COLO668 (cell line): Measurements from ENCODE around the gene IGF2BP3.
A peak's percentile ranks its signal among the peaks of the same experiment; 100 is the strongest.
"Not testable (repeated sequence)": the region's sequence is repeated elsewhere in the genome, so short reads cannot be mapped to it uniquely, and the experiment has no call there.

Experiments
- DNase-seq: peaks from one replicate; lab custom pipeline; 2025; ENCODE audit not compliant: unreplicated experiment; lab: John Stamatoyannopoulos, UW

IGF2BP3 gene

DNA sequence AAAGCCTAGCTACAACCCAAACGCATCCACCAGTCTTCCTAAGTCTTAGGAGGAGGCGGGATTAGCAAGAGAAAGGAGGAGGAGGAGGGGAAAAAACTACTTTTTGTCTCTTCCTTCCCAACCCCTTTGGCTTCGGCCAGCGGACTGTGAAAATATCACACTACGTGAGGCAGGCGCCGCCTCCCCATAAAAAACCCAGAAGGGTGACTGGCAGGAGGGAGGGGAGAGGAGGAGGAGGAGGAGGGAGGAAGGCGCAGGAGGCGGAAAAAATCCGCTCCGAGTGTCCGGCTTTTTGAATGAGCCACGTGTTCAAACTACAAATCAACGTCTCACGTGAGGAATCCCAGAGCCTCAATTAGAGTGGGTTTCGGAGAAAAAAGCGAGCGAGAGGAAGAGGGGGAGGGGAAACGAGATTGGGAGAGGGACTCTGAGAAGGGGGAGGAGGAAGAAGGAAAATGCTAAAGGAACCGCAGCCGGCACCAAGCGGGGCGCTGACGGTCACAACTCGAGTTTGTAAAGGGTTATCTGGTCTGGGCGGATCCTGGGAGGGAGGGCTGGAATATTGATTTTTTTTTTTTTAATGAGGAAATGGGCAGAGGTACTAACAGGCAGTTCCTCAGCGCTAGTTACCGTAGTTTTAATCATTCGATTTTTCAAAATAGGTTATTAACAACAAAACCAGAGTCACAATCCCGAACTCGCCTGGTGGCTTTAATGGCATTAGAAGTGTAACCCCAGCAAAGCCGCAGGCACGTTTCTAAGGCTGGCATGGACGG lies at the start of gene IGF2BP3:
TSS of gene IGF2BP3 (minus strand) at position 162 of the 776 bp plus-strand sequence. CDS start 381 bp downstream, outside the sequence.
- DNase-seq: peak; percentile 95

DNA sequence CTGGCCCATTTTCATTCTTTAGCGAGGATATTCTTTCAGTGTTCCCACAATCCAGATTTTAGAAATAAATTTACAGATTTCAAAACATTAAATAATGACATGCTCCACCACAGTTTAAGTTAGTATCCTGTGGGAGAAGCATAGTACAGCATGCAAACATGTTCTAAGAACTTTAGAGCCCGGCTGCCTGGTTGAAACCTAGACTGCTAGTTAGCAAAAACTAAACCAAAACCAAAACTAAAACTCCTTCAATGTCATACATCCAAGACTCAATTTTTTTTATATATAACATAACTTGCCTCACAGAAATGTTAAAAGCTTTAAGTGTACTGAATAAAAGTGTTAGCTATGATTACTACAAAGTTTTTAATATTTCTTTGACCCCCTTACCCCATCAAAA lies 44.5 kb upstream of the IGF2BP3 start:
- DNase-seq: no peak

DNA sequence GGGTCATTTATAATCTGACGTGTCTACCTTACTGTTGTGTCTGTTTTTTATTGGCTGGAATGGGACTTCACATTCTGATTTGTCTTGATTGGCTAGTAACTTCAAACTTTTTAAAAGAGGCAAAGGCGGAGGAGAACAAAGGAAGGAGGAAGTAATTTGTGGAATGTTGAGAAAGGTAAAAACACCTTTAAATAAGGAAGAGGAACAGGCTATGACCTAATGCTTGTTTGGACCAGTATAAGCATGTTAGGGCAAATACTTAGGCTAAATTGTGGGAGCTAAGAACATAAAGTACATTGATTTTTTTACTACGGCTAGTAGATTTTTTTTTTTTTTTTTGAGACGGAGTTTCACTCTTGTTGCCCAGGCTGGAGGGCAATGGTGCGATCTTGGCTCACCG lies 43.5 kb upstream of the IGF2BP3 start:
- DNase-seq: not testable (repeated sequence)

DNA sequence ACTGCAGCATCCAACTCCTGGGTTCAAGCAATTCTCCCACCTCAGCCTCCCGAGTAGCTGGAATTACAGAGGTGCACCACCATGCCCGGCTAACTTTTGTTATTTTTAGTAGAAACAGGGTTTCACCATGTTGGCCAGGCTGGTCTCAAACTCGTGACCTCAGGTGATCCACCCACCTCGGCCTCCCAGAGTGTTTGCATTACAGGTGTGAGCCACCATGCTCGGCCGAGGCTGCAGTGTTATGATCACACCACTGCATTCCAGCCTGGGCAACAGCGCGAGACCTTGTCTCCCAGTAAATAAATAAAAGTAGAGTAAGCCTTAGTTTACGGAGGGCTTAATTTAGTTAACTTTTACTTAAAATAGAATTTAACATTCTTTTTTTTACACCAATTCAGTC lies 23.7 kb upstream of the IGF2BP3 start:
- no peak for DNase-seq

DNA sequence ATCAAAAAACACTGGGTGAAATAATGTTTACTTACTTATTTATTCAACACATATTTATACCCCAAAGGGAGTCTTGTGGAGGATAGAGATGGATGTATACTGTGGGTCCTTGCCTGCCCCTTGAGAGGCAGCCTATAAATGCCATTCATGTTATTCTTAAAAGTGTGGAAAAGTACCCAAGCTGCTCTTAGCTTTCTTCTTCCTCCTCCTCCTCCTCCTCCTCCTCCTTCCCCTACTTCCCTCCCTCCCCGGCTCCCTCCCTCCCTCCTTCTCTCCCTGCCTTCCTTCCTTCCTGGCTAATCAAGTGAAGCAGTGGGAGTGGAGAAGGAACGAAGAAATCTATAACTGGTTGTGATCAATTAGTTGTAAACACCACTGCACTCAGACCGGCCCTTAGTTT lies 21.2 kb upstream of the IGF2BP3 start:
- no peak for DNase-seq

- peak; percentile 44 for DNase-seq
These were observed 20.3 kb upstream of the IGF2BP3 start for GRCh38 chr7:23490357-23491135.

DNA sequence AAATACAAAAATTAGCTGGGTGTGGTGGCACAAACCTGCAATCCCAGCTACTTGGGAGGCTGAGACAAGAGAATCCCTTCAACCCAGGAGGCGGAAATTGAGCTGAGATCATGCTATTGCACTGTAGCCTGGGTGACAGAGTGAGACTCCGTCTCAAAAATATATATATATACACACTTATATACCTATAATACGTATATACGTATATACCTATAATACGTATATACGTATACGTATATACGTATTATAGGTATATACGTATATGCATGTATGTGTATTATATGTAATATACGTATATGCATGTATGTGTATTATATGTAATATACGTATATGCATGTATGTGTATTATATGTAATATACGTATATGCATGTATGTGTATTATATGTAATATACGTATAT lies 18.4 kb upstream of the IGF2BP3 start:
- not testable (repeated sequence) for DNase-seq

GRCh38 chr7:23487670-23488069 lies 17.4 kb upstream of the IGF2BP3 start:
- no peak for DNase-seq

GRCh38 chr7:23486002-23486773 lies 15.9 kb upstream of the IGF2BP3 start:
- no peak for DNase-seq

GRCh38 chr7:23482686-23483085 lies 12.4 kb upstream of the IGF2BP3 start:
- no peak for DNase-seq

DNA sequence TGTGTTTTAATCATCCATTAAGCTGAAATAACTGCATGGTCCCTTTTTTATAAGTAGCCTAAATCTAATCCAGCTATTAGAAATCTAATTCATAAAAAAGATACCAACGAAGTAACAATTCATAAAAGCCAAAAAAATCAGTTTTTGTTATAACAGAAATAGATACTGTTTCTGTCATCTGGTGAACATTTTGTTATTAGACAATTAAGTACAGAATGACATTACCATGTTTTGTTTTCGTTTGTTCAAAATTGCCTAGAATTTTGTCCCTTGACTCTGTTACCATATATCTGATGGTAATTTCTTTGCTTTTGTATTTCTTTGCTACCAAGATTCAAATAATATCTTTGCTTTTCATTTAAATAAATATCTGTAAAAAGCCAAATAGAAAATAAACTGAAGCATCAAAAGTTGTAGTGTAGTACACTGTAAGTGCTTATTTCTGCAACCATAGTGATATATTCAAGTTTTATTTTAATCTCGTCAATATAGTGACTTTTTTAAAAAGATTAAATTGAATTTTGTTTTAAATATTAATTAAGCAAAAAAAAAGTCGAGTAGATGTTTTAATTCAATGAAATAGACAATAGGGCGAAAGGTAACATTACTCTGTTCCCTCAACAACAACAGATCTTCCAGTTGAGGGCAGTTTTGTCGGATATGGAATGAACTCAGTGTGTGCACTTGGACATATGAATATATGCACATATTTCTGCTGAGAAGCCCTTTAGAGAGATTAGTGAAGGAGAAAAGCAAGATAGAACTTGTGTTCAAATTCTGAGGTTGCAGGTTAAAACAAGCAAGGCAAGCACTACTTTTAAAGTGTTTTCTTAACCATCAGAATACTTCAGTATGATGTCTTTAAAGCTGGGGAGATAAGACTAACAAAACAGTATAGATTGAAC lies 7.9 kb upstream of the IGF2BP3 start:
- no peak for DNase-seq

GRCh38 chr7:23477157-23477499 lies 6.8 kb upstream of the IGF2BP3 start:
- DNase-seq: no peak

DNA sequence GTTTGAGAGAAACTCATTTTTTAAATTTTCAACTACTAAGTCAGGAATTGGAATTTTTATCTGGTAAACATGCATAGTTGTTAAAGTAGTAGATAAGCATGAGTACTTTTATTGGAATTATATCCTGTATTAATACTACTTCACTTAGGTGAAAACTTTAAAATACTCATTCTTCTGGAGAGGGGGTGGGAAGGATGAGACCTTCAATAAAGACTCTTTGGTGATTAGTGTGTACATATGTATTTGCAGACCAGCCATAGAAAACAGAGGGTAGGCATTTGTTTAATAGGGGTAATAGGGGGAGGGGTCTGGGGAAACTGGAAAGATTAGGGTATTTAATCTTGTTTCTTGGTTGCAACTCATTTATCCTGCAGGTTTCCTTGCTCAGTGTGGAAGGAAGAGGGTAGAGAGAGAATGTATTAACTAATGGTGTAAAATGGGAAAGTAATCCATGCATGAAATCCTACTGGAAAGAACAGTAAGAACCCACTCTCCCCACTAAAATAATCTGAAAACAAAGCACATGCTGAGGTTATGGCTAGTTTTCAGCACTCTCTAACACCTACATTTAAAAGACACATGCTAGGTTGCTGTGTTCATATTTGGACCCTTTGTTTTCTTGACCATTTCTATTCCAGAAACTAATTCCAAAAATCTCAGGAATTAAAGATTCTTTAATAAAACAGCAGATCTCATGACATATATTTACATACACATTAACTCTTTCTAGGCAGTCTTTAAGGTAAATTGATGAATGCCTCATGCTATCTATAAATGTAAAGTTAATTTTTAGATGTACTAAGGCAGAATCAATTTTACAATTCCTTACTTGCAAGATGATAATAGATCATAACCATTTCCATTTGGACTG lies 6.2 kb upstream of the IGF2BP3 start:
- no peak for DNase-seq

DNA sequence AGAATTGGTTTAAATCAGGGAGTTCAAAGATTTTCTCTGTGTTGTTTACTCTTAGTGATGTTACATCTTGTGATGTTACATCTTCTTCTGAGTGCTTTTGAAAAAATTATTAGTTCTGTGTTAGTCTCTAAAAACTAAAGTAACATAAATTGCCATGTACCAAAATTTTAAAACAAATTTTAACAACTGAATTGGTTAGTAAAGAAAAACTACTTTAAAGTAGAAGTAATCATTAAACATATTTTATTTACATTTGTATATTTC lies 5.2 kb upstream of the IGF2BP3 start:
- no peak for DNase-seq

GRCh38 chr7:23474829-23475575 lies 4.7 kb upstream of the IGF2BP3 start:
- no peak for DNase-seq

GRCh38 chr7:23474094-23474828 lies 4.0 kb upstream of the IGF2BP3 start:
- peak; percentile 100 for DNase-seq

DNA sequence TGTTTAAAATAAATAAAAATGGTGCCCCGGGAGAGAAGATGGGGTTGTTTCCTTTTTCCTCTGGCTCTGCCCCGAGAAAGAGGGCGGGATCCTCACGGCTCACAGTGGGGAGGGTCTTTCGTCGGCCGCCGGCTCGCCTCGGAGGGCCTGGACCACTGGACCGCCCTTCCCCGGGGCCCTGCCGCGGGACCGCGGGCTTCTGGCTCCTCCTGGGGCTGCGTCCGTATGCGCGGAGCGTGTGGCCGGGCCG lies 3.5 kb upstream of the IGF2BP3 start:
- DNase-seq: peak; percentile 93

DNA sequence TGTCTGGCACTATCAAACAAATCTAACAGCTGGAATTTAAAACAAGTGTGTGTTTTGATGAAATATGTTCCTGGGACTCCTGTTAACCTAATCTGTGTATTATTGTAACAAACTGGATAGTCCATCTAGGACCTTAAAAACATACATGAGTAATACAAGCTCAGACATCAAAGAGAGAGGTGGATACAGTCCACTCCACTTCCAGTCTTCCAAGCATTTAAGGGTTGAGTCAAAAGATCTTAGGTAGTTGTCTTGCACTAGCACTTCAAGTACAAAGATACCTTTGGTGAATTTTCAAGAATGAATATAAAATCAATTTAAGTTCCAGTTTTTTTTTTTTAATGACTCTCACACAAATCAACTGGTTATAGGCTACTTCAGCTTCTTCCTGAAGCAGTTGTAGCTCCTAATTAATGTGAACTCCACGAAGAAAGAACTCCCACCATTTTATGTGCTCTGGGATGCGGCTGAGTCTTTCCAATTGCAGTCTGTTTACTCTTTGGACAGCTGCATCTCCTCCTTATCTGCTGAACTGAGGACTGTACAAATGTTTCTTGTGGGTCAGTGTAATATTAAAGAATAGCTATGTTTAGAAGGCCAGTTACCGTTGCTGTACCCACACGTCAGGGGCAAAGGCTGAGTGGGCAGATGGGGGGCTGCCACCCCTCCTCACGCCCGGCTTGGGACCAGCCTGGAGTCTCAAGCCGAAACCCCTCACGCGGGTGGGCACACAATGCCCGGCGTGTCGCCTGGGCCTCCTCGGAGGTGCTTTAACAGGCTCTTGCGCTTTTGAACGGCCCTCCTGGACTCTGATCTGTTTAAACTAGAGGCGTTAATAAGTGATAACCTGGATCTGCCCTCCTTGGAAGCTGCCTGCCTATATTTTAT lies 2.9 kb upstream of the IGF2BP3 start:
- peak; percentile 65 for DNase-seq
